IMR-90 (cell line): ENCODE data around the gene CEACAM3. TPM values are rescaled to one million over a fixed set of nuclear protein-coding genes. Genes with fewer than 3 reads are reported as not detected.

Experiments
- ATAC-seq: fragments of 200-7000 bp; cut with Tn5 transposase; 2 replicates; pipeline ENCODE4 v1.9.1; 2020; ENCODE audit warnings: low read depth, mild to moderate bottlenecking, moderate library complexity
- BruUV-seq: library from RNA; stranded (reverse); fragments of 400-500 nt; replicated peaks from 2 replicates; lab custom pipeline; 2021; lab: Mats Ljungman, UMichigan
- CTCF ChIA-PET: fragments of 300-600 bp; formaldehyde crosslinking; extraction: SDS; loops from one replicate; lab custom pipeline; 2021; ENCODE audit warnings: antibody characterized with exemption; lab: Yijun Ruan, JAX
- POLR2A ChIA-PET: fragments of 300-600 bp; sonication (Branson Sonifier 250); formaldehyde crosslinking; loops from one replicate; lab custom pipeline; 2022; ENCODE audit warnings: antibody characterized with exemption; ENCODE audit not compliant: unreplicated experiment; lab: Charles Lee
- DNase-seq: peaks from one replicate; pipeline ENCODE4 v3.0.0; 2013
- H2AFZ ChIP-seq: replicated peaks from 2 replicates; pipeline ENCODE3; 2013; ENCODE audit warnings: low read length, mild to moderate bottlenecking; ENCODE audit not compliant: poor library complexity
- H2AK5ac ChIP-seq: 2 replicates; pipeline ENCODE4 v1.6.1; 2013; ENCODE audit warnings: low read depth, low read length, inconsistent platforms
- H2AK9ac ChIP-seq: replicated peaks from 2 replicates; pipeline ENCODE3; 2013; ENCODE audit warnings: mild to moderate bottlenecking, low read depth, low read length, moderate library complexity; ENCODE audit not compliant: poor library complexity
- H2BK120ac ChIP-seq: 2 replicates; pipeline ENCODE4 v1.6.1; 2013; ENCODE audit warnings: low read depth, low read length, inconsistent platforms
- H2BK15ac ChIP-seq: 3 replicates; pipeline ENCODE4 v1.6.1; 2013; ENCODE audit warnings: low read depth, low read length, inconsistent platforms
- H2BK20ac ChIP-seq: 2 replicates; pipeline ENCODE4 v1.6.1; 2013; ENCODE audit warnings: low read depth, mild to moderate bottlenecking, inconsistent platforms, low read length, moderate library complexity
- H2BK5ac ChIP-seq: 2 replicates; pipeline ENCODE4 v1.6.1; 2013; ENCODE audit warnings: mild to moderate bottlenecking, low read depth, low read length, inconsistent platforms; ENCODE audit not compliant: poor library complexity, severe bottlenecking
- H3K14ac ChIP-seq: replicated peaks from 2 replicates; pipeline ENCODE4 v1.6.1; 2013; ENCODE audit warnings: low read depth, low read length, inconsistent platforms
- H3K18ac ChIP-seq: 2 replicates; pipeline ENCODE4 v1.6.1; 2013; ENCODE audit warnings: low read depth, low read length, control low read depth
- H3K23ac ChIP-seq: 2 replicates; pipeline ENCODE4 v1.6.1; 2013; ENCODE audit warnings: low read depth, low read length, inconsistent platforms
- H3K27ac ChIP-seq: 2 replicates; pipeline ENCODE4 v1.5.1; 2013; ENCODE audit warnings: mild to moderate bottlenecking, control low read depth, low read length; ENCODE audit not compliant: insufficient read depth
- H3K27me3 ChIP-seq: 2 replicates; pipeline ENCODE4 v1.6.1; 2013; ENCODE audit warnings: low read length; ENCODE audit not compliant: control insufficient read depth, insufficient read depth
- H3K36me3 ChIP-seq: 2 replicates; pipeline ENCODE4 v1.6.1; 2013; ENCODE audit warnings: low read length, mixed read lengths; ENCODE audit not compliant: control insufficient read depth, insufficient read depth
- H3K4ac ChIP-seq: 2 replicates; pipeline ENCODE4 v1.6.1; 2013; ENCODE audit warnings: low read depth, low read length, inconsistent platforms
- H3K4me1 ChIP-seq: 2 replicates; pipeline ENCODE4 v1.6.1; 2013; ENCODE audit warnings: low read length, mixed read lengths; ENCODE audit not compliant: control insufficient read depth, insufficient read depth
- H3K4me2 ChIP-seq: 2 replicates; pipeline ENCODE4 v1.6.1; 2013; ENCODE audit warnings: low read depth, mild to moderate bottlenecking, control low read depth, low read length, moderate library complexity
- H3K4me3 ChIP-seq: 2 replicates; pipeline ENCODE4 v1.5.1; 2013; ENCODE audit warnings: low read depth, mild to moderate bottlenecking, control low read depth, low read length, moderate library complexity; ENCODE audit not compliant: insufficient read depth
- H3K56ac ChIP-seq: 2 replicates; pipeline ENCODE4 v1.6.1; 2013; ENCODE audit warnings: low read length, inconsistent platforms; ENCODE audit not compliant: insufficient read depth; ENCODE audit errors: extremely low read depth
- H3K79me1 ChIP-seq, 2 experiments: 2 replicates each; pipeline ENCODE4 v1.6.1; 2013; ENCODE audit warnings: low read length in 2 of 2, inconsistent platforms in 1 of 2, low read depth in 1 of 2
- H3K9ac ChIP-seq: 2 replicates; pipeline ENCODE4 v1.6.1; 2013; ENCODE audit warnings: low read depth, low read length, control low read depth
- H3K9me1 ChIP-seq: 2 replicates; pipeline ENCODE4 v1.6.1; 2013; ENCODE audit warnings: low read length, inconsistent platforms; ENCODE audit not compliant: insufficient read depth
- H3K9me3 ChIP-seq: 2 replicates; pipeline ENCODE4 v1.6.1; 2013; ENCODE audit warnings: low read length; ENCODE audit not compliant: control insufficient read depth, insufficient read depth
- H4K20me1 ChIP-seq: 2 replicates; pipeline ENCODE4 v1.6.1; 2013; ENCODE audit warnings: low read length, inconsistent platforms; ENCODE audit not compliant: insufficient read depth
- H4K5ac ChIP-seq: 2 replicates; pipeline ENCODE4 v1.6.1; 2013; ENCODE audit warnings: mild to moderate bottlenecking, low read depth, low read length, control low read depth
- H4K8ac ChIP-seq, 2 experiments: 2 replicates each; pipeline ENCODE4 v1.6.1; 2013; ENCODE audit warnings: low read depth in 2 of 2, low read length in 2 of 2, control low read depth in 1 of 2, inconsistent platforms in 1 of 2
- H4K91ac ChIP-seq: 2 replicates; pipeline ENCODE4 v1.6.1; 2013; ENCODE audit warnings: low read depth, low read length, inconsistent platforms; ENCODE audit not compliant: insufficient read depth
- BHLHE40 ChIP-seq: fragments of 150-350 bp; IDR thresholded peaks from 2 replicates; pipeline ENCODE4 v1.6.1; 2016; ENCODE audit warnings: mild to moderate bottlenecking, low read depth, low read length
- CEBPB ChIP-seq: IDR thresholded peaks from 2 replicates; pipeline ENCODE4 v1.6.1; 2012; ENCODE audit warnings: low read depth, low read length, improper control_type of control experiment
- CHD1 ChIP-seq: IDR thresholded peaks from 2 replicates; pipeline ENCODE4 v1.6.1; 2012; ENCODE audit warnings: low read depth, low read length, improper control_type of control experiment
- FOS ChIP-seq: fragments of 150-350 bp; IDR thresholded peaks from 2 replicates; pipeline ENCODE4 v1.6.1; 2016; ENCODE audit warnings: low read depth, low read length
- MAFK ChIP-seq: IDR thresholded peaks from 2 replicates; pipeline ENCODE4 v1.6.1; 2012; ENCODE audit warnings: low read depth, low read length, improper control_type of control experiment
- MAZ ChIP-seq: IDR thresholded peaks from 2 replicates; pipeline ENCODE4 v1.6.1; 2012; ENCODE audit warnings: low read depth, mild to moderate bottlenecking, low read length, improper control_type of control experiment, moderate library complexity, borderline replicate concordance
- MXI1 ChIP-seq: IDR thresholded peaks from 2 replicates; pipeline ENCODE4 v1.6.1; 2012; ENCODE audit warnings: low read depth, mild to moderate bottlenecking, low read length, moderate library complexity, borderline replicate concordance
- NFE2L2 ChIP-seq: fragments of 150-350 bp; IDR thresholded peaks from 2 replicates; pipeline ENCODE4 v1.6.1; 2016; ENCODE audit warnings: low read depth, mild to moderate bottlenecking, low read length
- RAD21 ChIP-seq: IDR thresholded peaks from 2 replicates; pipeline ENCODE4 v1.6.1; 2012; ENCODE audit warnings: low read length, improper control_type of control experiment
- RFX5 ChIP-seq: IDR thresholded peaks from 2 replicates; pipeline ENCODE4 v1.8.0; 2012; ENCODE audit warnings: low read depth, mild to moderate bottlenecking, low read length, moderate library complexity
- SMC3 ChIP-seq: fragments of 150-350 bp; IDR thresholded peaks from 2 replicates; pipeline ENCODE4 v1.6.1; 2016; ENCODE audit warnings: low read depth, mild to moderate bottlenecking, antibody characterized with exemption, low read length, moderate library complexity
- WGBS, 2 experiments: methylation state at CpG; one replicate each; pipeline versions ENCODE4 v1.1.5 to v1.1.7; 2013; ENCODE audit warnings: missing lambda C conversion rate in 2 of 2; ENCODE audit not compliant: insufficient read length in 1 of 2; ENCODE audit errors: extremely low coverage in 2 of 2; 5-methylcytosine and 5-hydroxymethylcytosine counted together
- dilution Hi-C: fragments of 300-500 bp; cut with HindIII; formaldehyde crosslinking; loops from one replicate; pipeline ENCODE4 v1.14.3; 2018; ENCODE audit warnings: low sequenced_read_pairs; ENCODE audit not compliant: unreplicated experiment
- in situ Hi-C: fragments of 300-500 bp; cut with MboI; formaldehyde crosslinking; loops from 3 replicates; pipeline ENCODE4 v1.14.3; 2019; ENCODE audit warnings: low sequenced_read_pairs, inconsistent platforms, mixed read lengths
- intact Hi-C: fragments of 100-400 bp; cut with micrococcal nuclease; formaldehyde crosslinking; loops from 2 replicates; pipeline ENCODE4 v1.10.0; 2022
- polyA plus RNA-seq, 3 experiments: library from polyadenylated mRNA; depleted of rRNA; stranded (reverse); fragments of >200 nt; gene quantifications; 2 replicates each; pipeline ENCODE4 v1.2.3, GENCODE V29; 2012; ENCODE audit warnings: low replicate concordance in 1 of 3
- total RNA-seq: library from RNA; depleted of rRNA; stranded (reverse); fragments of >200 nt; gene quantifications from 2 replicates; pipeline ENCODE4 v1.2.3, GENCODE V29; 2012
- TF ChIP-seq, protein P1 (sequence below): conservative IDR thresholded peaks from 2 replicates; pipeline ENCODE4 v1.5.1; 2012; ENCODE audit warnings: mild to moderate bottlenecking, low read depth, low read length, improper control_type of control experiment

The CEACAM3 gene
- total and polyA plus RNA-seq, 2 of the 4 experiments (the other 2 are of a cell fraction) = not detected

DNA sequence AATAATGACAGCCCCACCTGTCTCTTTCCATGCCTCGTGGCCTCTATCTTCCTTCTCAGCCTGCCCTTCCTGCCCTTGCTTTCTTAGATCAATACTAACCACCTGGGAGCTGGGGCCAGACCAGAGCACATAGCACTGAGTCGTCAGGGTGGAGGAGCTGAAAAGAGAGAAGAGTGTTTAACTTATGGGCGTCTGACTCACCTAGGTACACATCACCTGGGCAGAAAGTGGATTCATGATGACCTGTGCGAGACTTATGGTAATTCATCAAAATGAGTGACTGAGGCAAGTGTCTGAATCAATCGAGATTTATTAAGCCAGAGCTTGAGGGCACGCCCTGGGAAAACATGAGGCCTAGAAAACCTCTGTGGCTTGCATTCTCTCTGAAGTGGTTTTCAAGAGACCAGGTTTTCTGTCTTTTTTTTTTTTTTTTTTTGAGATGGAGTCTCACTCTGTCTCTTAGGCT is 21.8 kb upstream of the CEACAM3 start:
- no peak overlapping the region for H4K8ac ChIP-seq
- no peak for ATAC-seq
- in situ Hi-C loops (no loop called here), intact Hi-C loops (no loop called here), dilution Hi-C loops (no loop called here)
- TF ChIP-seq BHLHE40 = no peak
- no peak for TF ChIP-seq RAD21
- no peak for TF ChIP-seq CEBPB
- TF ChIP-seq SMC3 = no peak
- TF ChIP-seq NFE2L2 = no peak
- no peak for TF ChIP-seq MXI1
- TF ChIP-seq, protein P1, sequence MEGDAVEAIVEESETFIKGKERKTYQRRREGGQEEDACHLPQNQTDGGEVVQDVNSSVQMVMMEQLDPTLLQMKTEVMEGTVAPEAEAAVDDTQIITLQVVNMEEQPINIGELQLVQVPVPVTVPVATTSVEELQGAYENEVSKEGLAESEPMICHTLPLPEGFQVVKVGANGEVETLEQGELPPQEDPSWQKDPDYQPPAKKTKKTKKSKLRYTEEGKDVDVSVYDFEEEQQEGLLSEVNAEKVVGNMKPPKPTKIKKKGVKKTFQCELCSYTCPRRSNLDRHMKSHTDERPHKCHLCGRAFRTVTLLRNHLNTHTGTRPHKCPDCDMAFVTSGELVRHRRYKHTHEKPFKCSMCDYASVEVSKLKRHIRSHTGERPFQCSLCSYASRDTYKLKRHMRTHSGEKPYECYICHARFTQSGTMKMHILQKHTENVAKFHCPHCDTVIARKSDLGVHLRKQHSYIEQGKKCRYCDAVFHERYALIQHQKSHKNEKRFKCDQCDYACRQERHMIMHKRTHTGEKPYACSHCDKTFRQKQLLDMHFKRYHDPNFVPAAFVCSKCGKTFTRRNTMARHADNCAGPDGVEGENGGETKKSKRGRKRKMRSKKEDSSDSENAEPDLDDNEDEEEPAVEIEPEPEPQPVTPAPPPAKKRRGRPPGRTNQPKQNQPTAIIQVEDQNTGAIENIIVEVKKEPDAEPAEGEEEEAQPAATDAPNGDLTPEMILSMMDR = no peak
- TF ChIP-seq MAFK = no peak
- TF ChIP-seq RFX5 = no peak
- no peak for TF ChIP-seq FOS
- no peak for TF ChIP-seq CHD1
- TF ChIP-seq MAZ = no peak
- no TSS peak for BruUV-seq
- WGBS, 2 experiments = 27% methylated on average over 3 of the region's 6 CpGs; no CpG with 5 or more reads in 1 of the 2 experiments
- no peak overlapping the region for H3K56ac ChIP-seq
- H3K9me1 ChIP-seq = no peaks in the 10 kb centered on the region
- CTCF ChIA-PET = no interaction called here
- no peaks in the 10 kb centered on the region for H3K36me3 ChIP-seq
- no peak overlapping the region for H2BK5ac ChIP-seq
- no peak overlapping the region for H3K4ac ChIP-seq
- no peak overlapping the region for H2BK20ac ChIP-seq
- no peaks in the 10 kb centered on the region for H3K79me1 ChIP-seq
- no peak overlapping the region for H3K23ac ChIP-seq
- H2AFZ ChIP-seq = no peak overlapping the region
- H3K14ac ChIP-seq = no peak overlapping the region
- H2BK120ac ChIP-seq = no peak overlapping the region
- no peak overlapping the region for H3K4me3 ChIP-seq
- H4K20me1 ChIP-seq = no peaks in the 10 kb centered on the region
- no peak overlapping the region for H4K91ac ChIP-seq
- no peak overlapping the region for H2BK15ac ChIP-seq
- POLR2A ChIA-PET = no interaction called here
- no peaks in the 10 kb centered on the region for H3K4me1 ChIP-seq
- H3K27ac ChIP-seq = no peak overlapping the region
- DNase-seq = no peak
- no peak overlapping the region for H4K5ac ChIP-seq
- no peaks in the 10 kb centered on the region for H3K9me3 ChIP-seq
- peaks cover 2% of the 10 kb centered on the region; the same call in 1 of the 2 replicates for H3K27me3 ChIP-seq
- H2AK9ac ChIP-seq = no peak overlapping the region
- H2AK5ac ChIP-seq = no peak overlapping the region
- H3K4me2 ChIP-seq = no peak overlapping the region
- H3K9ac ChIP-seq = no peak overlapping the region
- H3K18ac ChIP-seq = no peak overlapping the region
